ENCODE measurements around the gene VSIG8.

Gene VSIG8

DNA sequence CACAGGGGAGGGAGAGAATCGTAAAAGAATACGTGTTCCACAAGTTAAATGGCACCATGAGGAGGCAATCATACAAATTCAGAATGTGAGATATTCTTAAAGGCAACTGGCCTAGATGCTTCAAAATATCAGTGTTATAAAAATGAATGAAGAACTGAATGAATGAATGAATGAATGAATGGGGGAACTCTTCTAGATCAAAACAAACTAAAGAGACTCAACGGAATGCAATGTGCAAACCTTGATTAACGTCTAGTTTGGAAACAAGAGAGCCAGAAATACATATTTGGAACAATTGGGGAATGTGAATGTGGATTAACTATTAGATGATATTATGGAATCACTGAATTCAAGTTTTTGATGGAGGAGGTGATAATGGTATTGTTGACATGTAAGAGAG lies 20.7 kb upstream of the VSIG8 start:
- no peak for DNase-seq

GRCh38 chr1:159882527-159882862 lies 20.0 kb upstream of the VSIG8 start:
- DNase-seq = no peak

GRCh38 chr1:159881622-159882526 lies 19.4 kb upstream of the VSIG8 start:
- DNase-seq = peak; percentile 94

DNA sequence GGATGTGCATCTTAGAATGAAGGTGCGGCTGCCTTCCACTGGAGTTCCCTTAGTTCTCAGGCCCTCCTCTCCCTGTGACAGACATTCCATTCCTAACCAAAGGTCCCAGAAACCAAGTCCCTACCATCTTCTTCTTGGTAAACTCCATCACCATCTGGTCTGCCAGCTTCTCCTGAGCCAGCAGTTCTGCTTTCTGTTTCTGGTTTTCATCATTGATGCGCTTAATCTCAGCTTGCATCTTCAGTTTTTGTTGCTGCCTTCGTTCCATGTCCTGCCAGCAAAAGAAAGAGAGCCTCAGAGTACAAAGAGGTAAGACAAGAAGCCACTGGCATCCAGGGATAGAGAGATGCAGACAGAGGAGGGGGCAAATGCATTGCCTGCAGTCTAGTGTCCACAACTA lies 18.0 kb upstream of the VSIG8 start:
- no peak for DNase-seq

- no peak for DNase-seq
Measured at GRCh38 chr1:159879977-159880376, 17.5 kb upstream of the VSIG8 start.

- DNase-seq = no peak
Measured at GRCh38 chr1:159879136-159879535, 16.7 kb upstream of the VSIG8 start.

DNA sequence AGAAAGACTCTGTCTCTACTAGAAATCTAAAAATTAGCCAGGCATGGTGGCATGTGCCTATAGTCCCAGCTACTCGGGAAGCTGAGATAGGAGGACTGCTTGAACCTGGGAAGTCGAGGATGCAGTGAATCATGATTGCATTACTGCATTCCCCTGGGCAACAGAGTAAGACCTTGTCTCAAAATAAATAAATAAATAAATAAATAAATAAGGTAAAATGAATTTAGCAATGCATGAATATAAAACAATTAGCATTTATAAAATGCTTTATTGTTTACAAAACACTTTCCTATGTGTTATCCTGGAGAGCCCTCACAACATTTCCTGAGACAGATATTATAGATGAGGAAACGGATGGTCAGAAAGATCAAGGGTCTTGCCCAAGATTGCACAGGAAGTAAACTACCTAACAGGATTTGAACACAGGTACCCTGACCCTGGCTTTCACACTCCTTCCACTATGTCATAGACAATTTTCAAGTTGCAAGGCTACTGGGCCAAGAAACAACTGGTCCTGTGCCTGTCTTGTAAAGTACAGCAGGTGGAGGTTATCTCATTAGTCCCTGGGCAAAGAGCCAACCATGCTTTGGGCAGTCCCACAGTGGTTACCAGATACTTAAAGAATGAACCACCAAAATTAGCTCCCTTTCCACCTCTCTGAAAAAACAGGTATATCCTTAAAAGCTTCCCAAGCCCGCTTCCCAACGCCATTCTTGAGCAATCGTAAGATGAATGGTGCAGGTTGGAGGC lies 15.4 kb upstream of the VSIG8 start:
- DNase-seq = peak; percentile 14

GRCh38 chr1:159873530-159874143 lies 11.2 kb upstream of the VSIG8 start:
- no peak for DNase-seq

DNA sequence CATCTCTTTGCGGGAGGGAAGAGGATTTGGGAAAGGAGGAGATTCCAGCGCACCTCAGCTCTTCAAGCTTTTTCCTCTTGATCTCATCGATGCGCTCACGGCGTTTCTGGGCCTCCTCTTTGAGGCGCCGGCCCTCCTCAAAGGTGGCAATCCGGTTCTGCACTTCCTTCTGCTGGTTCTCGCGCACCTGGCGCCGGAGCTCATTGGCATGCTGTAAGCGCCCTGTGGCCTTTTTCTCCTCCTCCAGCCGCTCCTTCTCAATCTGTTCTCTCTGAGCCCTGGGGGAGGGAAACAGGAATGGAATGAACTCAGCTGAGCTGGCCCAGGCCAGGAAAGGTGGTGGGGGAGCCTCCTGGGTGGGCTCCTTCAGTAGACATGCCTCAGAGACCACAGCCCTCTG lies 10.4 kb upstream of the VSIG8 start:
- DNase-seq = no peak

DNA sequence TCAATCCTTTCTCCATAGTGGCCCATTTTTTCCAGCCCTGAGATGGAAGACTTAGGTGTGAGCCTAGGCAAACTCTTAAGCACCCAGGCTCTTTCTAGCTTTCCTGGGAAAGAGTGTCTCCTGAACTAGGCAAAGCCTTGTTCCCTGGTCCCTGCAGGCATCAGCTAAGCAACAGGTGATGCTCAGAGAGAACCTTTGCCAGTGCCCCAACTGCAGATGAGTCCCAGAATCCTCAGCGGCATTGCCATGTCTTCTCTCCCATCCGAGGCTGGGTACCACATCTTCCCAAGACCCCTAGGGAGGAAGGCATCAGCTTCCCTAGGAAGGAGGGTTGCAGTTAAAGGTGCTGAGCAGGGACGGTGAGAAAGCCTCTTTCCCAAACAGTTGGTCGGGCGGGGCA lies 8.2 kb upstream of the VSIG8 start:
- no peak for DNase-seq

GRCh38 chr1:159869607-159870006 lies 7.2 kb upstream of the VSIG8 start:
- no peak for DNase-seq

DNA sequence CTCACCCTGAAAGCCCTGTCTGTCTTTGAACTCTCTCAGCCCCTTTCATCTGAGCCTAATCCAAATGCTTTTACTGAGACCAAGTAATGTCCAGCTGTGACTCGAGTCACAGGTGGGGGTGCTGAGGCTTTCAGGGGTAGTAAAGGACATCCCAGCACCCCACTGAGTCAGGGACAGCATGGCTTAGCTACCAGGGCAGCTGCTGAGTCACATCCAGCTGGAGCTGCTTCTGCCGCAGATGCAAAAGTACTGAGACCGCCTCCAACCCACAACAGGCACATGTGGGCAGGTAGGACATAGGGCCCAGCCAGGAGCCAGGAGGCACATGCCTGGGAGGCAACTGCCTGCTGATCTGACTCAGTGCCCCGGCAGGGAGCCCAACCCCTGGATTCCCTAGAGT lies 6.7 kb upstream of the VSIG8 start:
- no peak for DNase-seq

- DNase-seq = no peak
Measured at GRCh38 chr1:159868766-159869165, 6.3 kb upstream of the VSIG8 start.

- peak; percentile 83 for DNase-seq
Measured at GRCh38 chr1:159867664-159868026, 5.2 kb upstream of the VSIG8 start.

DNA sequence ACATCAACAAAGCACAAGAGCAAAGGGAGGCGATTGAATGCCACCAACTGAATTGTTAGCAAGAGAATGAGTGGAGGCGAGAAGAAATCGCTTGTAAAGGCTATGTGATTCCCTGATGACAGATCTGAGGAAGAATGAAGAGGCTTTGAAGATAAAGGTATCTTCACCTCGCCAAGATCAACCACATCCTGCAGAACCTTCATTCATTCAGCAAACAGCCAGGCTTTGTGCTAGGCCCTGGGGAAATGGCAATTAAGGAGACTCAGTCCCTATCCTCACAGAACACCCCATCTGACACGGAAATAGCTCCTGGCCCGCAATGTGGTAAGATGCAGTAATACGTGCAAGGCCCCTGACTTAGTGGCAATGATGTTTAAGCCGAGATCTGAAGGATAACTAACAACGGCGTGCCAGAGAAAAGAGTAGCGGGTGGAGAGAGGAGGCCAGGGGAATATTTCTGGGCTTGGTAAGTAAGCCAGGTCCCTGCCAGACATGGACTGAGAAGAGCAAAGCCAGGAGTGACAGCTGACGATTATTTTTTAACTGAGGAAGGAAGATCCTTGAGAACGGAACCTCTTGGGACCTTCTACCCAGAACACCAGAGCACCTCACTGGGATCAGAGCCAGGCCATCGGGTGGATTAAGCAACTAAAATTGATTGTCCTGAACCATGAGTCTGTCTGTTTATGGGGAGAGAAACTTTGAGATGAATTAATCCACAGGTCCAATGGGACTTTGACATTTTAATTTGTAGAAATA lies 4.6 kb upstream of the VSIG8 start:
- DNase-seq = no peak

DNA sequence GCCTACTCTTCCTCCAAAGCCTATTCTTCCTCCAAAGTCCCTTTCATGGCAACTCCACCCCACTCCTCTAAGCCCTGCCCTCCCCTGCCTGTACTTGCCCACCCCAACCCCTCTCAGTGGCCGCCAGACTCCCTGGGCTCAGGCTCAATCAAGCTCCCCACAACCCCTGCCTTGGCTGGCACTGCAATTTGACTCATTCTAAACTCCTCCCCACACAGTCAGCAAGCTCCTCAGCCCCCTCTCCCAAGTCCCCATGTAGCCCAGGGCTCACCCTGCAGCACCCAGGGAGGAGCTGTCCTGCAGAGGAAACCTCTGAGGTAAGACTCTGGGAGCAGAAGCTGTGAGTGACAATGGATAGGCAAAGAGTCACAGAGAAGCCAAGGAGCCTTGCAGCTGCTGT lies 3.6 kb upstream of the VSIG8 start:
- DNase-seq = no peak

- DNase-seq = no peak
Measured at GRCh38 chr1:159864262-159864661, 1.8 kb upstream of the VSIG8 start.

GRCh38 chr1:159862031-159862430 lies 426 bp downstream of the VSIG8 start:
- DNase-seq = no peak

GRCh38 chr1:159861218-159861617 lies 1.2 kb downstream of the VSIG8 start:
- no peak for DNase-seq

DNA sequence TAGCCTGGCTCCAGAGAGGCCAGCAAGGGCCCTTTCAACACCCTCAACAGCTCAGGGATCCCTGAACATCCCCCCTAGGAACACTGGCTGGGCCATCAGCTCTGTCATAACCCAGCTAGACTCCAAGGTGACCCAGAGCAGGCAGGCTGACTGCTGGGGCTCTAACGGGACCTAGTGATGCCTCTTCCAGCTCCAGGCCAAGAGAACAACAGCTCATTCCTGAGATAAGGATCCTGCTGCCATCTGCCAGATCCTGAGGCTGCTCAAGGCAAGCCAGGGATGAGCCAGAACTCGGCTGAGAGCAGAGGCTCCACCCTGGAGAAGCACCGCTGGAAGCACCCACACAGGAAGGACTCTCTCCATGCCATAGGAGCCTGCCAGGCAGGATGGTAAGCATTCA lies 2.0 kb downstream of the VSIG8 start:
- DNase-seq = no peak

- no peak for DNase-seq
Measured at GRCh38 chr1:159859767-159860322, 2.6 kb downstream of the VSIG8 start.

- DNase-seq = no peak
Measured at GRCh38 chr1:159857889-159858288, 4.6 kb downstream of the VSIG8 start.

GRCh38 chr1:159856576-159856975 lies 5.9 kb downstream of the VSIG8 start:
- DNase-seq = no peak
